LNCAP (cell line): ENCODE measurements around the gene CCSER1.

ENCODE experiments used
- TF ChIP-seq, protein P1 (sequence below): fragments of 450-650 bp; IDR thresholded peaks from 2 replicates; pipeline ENCODE4 v1.5.1; 2017; ENCODE audit warnings: mild to moderate bottlenecking

CCSER1 gene

DNA sequence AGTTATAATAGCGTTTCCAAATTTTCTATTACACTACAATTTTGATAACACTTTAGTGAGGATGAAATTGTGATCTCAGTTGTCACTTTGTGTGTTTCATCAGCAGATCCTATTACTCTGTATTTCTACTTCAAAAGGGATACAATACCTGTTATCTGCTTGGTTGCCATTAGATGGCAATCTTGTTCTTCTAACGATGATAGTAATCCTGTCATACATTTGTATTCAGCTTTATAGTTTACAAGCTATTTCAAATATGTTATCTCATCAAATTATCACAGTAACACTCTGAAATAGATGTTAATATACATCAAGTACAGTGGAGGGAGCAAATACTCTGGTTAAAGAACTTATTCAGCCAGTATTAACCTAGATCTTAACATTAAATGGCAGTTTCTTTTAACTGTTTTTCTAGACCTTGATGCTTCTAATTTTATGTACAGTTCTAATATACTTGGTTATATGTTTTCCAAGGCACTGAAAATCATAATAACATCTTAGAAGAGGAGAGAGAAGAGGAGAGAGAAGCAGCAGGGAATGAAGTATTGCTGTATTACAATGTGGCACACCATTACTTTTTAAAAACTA lies 292.0 kb downstream of the CCSER1 start:
- TF ChIP-seq, protein P1, sequence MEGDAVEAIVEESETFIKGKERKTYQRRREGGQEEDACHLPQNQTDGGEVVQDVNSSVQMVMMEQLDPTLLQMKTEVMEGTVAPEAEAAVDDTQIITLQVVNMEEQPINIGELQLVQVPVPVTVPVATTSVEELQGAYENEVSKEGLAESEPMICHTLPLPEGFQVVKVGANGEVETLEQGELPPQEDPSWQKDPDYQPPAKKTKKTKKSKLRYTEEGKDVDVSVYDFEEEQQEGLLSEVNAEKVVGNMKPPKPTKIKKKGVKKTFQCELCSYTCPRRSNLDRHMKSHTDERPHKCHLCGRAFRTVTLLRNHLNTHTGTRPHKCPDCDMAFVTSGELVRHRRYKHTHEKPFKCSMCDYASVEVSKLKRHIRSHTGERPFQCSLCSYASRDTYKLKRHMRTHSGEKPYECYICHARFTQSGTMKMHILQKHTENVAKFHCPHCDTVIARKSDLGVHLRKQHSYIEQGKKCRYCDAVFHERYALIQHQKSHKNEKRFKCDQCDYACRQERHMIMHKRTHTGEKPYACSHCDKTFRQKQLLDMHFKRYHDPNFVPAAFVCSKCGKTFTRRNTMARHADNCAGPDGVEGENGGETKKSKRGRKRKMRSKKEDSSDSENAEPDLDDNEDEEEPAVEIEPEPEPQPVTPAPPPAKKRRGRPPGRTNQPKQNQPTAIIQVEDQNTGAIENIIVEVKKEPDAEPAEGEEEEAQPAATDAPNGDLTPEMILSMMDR, result peak; percentile 80

DNA sequence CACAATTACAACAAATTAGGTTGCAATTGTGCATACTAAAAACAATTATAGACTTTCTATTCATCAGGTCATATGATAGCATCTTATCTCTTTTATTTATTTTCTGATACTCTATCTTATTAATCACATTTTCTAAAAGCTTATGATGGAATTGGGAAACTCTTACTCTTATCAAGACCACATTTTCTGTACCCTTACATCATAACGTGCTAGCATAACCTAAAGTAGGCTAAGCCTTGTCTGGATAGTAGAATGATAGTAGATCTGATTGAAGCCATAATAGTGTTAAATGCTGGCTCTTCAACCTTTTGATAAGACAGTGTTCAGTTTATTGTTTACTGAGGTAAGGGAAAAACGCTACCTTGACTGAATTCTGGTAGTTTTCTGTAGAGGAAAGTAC lies 294.0 kb downstream of the CCSER1 start:
- TF ChIP-seq, protein P1, result no peak

GRCh38 chr4:90425893-90426292 lies 298.7 kb downstream of the CCSER1 start:
- TF ChIP-seq, protein P1, result no peak

DNA sequence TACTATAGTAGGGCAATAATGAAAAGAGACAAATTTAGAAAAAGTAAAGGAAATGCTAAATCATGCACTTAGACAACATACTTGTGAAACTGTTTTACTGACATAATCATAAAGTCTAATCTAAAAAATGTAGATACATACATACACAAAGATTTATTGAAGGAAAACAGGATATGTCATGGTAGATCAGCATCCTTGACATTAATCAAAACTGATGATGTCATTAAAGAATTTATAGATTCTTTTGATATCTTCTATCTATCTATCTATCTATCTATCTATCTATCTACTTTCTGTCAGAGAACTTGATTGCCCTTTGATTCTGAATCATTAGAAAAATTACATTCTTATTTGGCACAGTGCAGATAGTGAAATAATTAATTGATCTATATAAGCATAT lies 311.3 kb downstream of the CCSER1 start:
- TF ChIP-seq, protein P1, result no peak

GRCh38 chr4:90441770-90442169 lies 314.6 kb downstream of the CCSER1 start:
- TF ChIP-seq, protein P1, result no peak

DNA sequence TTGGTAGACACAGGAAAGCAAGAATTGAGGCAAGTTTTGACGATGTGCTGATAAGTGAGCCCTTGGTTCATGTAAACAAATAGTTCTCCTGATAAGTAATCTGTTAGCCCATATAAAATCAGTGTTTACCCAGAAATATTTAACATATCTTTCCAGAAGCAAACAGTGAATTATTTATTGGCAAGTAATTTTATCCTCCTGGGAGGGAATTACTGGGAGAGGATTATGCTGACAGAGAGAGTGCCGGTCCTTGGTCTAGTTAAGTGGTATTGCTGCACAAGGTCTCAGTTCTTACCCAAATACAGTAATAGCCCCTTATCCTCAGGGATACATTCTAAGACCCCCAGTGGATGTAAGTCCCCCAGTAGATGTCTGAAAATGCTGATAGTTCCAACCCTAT lies 315.4 kb downstream of the CCSER1 start:
- TF ChIP-seq, protein P1, result no peak

GRCh38 chr4:90443231-90443630 lies 316.0 kb downstream of the CCSER1 start:
- TF ChIP-seq, protein P1, result no peak

- TF ChIP-seq, protein P1, result no peak
Observed at GRCh38 chr4:90444904-90445303, 317.7 kb downstream of the CCSER1 start.
